NCI-H2227 treated with DMSO at 0.1 percent for 48 hours (cell line): Measurements from ENCODE around the gene DLG2.
"Not testable (repeated sequence)": the region's sequence is repeated elsewhere in the genome, so short reads cannot be mapped to it uniquely, and the experiment has no call there.

Experiments
- DNase-seq: peaks from one replicate; lab custom pipeline; 2025; lab: John Stamatoyannopoulos, UW

DLG2 gene

DNA sequence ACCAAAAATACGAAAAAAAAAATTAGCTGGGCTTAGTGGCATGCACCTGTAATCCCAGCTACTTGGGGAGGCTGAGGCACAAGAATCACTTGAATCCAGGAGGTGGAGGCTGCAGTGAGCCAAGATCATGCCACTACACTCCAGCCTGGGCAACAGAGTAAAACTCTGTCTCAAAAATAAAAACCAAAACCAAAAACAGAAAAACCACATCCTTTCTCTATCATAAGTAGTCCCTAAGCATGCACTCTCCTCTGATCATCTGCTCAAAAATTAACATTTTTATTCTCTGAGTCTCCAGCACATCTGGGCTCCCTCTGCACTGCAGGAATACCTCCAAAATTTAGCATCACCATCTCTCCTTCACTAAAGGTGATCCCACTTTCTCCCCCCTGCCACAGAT is 516.9 kb downstream of the DLG2 start:
- not testable (repeated sequence) for DNase-seq

DNA sequence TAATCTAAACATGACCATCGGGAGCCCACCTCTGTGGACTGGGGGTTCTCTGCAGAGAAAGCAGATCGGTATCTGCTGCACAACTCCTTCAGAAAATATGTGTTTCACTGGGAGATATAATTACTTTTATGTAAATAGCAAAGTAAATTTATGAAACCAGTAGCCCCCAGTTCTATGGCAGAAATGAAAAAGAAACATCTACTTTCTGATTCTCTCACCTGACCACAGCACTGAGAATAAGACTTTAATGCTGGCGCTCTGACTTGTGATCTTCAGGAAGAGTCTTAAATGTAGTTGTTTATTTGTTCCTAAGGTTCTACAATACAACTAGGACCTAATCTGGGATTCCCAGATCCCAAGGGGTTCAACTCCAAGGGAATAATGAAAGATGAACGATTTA is 518.0 kb downstream of the DLG2 start:
- no peak for DNase-seq

DNA sequence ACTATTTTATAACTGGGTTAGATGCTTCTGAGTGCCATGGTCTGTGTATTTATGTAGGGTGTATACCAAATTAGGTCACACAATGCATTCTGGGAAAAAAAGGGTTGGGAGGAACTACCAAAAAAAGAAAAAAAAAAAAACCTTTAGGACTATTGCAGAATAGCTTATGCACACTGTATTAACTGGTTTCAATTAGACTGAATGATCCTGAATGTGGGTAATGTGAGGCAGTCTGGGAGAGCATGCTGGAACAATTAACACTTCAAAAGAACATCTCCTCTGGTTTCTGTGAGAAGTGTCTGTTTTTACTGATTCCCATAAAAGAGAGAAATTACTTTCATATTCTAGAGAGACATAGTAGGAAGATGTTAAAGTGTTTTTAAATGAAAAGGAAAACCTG is 521.3 kb downstream of the DLG2 start:
- no peak for DNase-seq

DNA sequence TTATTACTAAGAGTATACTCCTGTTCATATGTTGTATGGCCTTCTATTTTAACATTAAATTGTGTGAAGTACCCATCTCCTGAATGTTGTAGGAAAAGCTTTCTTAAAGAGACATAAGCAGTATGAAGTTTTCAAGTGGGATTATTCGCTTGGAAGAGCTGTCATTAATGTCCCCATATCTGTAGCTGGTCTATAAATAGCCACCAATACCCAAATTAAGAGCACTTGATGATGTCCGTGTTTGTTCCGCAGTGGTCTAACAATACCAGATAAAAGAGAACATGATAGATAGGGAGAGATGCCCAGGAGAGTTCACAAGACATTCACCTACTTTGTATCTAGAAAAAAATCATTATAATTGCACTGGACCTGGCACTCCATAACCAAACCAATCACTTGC is 527.6 kb downstream of the DLG2 start:
- no peak for DNase-seq

DNA sequence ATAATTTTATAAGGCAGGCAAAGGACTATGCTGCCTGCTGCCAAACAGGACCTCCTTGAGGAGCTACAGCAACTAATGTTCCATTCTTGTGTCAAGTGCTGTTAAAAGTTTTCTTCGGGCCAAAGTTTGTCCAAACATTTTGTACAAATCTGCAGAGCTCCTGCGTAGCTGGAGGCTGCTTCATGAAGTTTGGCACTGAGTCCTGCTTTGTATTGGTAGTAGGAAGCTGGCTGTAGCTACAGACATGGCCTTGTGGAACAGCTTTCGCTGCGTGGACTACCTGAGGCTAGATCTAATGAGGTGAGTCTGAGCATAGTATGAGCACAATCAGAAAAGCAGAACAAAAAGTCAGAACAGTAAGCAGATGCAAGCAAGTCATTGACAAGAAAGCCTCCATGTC is 528.1 kb downstream of the DLG2 start:
- DNase-seq, result no peak

DNA sequence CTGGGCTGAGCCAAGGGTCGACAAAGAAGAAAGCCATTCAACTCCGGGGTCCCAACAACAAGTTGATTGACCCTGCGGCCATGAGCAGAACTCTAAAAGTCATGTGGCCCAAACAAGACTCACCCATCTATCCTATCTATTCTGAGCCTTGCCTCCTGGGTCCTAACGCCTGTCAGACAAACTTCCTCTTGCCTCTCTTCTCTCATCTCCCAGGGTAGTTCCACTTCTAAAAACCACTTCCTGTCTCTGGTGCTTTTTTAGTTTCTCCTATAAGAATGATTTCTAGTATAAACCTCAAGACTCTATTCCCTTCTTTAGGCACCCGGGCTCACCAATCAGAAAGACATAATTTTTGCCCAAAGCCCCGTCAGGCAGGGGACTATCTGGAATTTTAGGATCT is 530.2 kb downstream of the DLG2 start:
- no peak for DNase-seq

DNA sequence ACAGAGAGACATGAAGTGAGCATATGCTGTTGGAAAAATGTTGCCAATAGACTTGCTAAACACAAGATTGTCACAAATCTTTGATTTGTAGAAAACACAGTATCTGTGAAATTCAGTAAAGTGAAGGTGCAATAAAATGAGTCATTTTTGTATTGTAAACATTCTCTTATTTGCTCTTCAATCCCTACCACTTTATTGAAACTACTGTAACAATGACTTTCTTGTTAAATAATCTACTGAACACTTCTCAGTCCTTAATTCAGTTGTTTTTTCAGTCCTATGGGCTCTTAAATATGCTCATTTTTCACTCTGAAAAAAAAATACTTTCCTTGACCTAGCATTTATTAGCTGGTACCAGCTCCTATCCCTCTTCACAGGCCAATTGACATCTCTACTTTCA is 531.9 kb downstream of the DLG2 start:
- DNase-seq, result no peak

DNA sequence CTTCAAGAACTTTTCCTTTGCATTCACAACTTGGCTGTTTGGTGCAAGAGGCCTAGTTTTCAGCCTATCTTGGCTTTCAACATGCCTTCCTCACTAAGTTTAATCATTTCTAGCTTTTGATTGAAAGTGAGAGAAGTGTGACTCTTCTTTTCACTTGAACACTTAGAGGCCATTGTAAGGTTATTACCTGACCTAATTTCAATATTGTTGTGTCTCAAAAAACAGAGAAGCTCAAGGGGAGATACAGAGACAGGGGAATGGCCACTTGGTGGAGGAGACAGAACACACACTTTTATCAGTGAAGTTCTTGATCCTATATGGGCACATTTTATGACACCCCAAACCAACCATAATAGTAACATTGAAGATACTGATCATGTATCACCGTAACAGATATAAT is 532.3 kb downstream of the DLG2 start:
- DNase-seq, result no peak

DNA sequence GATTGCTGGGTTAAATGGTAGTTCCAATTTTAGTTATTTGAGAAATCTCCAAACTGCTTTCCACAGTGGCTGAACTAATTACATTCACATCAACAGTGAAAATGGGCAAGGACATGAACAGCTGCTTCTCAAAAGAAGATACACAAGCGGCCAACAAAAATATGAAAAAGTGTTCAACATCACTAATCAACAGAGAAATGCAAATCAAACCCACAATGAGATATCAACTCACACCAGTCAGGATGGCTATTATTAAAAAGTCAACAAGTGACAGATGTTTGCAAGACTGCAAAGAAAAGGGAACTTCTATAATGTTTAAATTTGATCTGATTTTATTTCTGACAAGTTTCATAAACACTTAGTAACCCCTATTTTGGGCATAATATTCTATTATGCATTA is 537.5 kb downstream of the DLG2 start:
- DNase-seq, result no peak

DNA sequence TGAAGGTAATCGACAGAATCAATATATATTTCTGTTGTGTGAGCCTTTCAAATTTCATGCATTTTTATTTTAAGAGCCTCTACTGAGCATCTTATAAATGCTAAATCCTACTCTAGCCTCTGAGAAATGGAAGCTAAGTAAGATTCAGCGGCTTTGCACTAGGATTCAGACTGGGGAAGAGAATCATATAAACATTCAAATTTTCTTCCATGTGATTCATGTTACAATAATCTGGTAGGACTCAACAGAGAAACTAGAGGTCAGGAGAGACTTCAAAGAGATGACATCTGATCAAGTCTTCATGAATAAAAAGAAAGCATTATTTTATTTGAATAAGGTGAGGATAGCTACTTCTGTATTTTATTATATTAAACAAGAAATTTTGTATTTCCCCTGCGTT is 538.9 kb downstream of the DLG2 start:
- DNase-seq, result no peak

DNA sequence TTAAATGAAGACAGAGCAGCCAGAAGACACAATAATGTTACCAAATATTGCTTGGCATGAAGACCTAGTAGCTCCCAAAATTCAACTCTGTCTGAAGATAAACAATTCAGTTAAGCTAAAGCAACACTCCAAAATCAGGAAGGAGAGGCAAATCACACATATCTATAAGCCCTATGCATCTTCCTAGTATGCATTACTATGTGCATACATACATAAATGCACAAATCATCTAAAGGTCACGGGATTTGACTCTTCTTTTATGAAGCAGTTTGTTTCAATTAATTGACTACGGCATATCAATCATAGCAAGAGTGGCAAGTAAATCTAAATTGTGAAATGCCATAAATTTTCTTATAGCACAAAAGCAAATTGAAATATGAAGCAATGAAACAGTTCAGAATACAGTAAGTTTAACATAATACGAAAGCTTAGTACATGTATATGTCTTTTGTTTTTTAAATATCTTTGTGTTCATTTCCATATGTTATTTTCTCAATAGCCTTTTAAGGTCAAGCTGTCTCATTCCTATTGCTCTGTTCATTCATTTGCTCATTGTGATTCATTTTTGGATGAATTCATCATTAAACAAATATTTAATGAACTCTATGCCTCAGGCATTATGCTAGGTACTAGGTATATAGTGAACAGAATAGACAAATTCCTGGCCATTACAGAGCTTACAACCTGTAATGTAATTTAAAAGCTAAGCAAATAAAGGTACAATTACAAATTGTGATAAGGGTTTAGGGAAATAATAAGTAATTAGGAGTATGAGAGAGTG is 540.5 kb downstream of the DLG2 start:
- no peak for DNase-seq

DNA sequence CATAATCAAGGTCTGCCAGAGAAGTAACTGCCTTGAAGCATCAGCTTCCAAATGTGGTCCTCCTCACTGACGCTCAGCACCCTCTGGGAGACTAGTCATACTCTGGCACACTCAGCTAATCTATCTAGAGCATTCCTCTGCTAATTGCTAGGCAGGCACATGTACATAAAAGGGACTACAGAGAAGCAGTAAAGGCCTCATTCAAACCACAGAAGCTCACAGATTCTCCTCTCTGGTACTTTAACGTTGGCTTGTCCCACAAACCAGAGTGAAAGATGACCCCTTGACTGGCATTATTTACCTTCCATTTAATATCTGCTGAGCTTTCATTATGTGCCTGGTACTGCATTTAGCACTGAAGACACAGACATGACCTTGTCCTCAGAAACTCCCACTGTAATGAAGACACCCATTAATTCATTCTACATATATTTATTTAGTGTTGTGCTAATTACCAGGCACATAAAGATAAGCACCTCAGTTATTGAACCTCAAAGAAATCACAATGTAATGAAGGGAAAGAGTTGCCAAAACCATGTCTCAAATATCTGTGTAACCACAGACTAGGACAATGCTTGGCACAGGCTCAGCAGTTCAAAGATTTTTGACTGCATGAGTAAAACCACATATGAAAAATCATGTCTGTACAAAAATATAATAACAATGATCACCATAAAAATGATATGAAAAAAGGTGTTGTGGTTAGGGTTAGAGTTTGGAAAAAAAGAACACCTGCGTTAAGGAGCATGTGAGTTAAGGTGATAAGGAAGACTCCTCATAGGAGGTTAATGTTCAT is 550.4 kb downstream of the DLG2 start:
- peak; percentile 3 for DNase-seq

DNA sequence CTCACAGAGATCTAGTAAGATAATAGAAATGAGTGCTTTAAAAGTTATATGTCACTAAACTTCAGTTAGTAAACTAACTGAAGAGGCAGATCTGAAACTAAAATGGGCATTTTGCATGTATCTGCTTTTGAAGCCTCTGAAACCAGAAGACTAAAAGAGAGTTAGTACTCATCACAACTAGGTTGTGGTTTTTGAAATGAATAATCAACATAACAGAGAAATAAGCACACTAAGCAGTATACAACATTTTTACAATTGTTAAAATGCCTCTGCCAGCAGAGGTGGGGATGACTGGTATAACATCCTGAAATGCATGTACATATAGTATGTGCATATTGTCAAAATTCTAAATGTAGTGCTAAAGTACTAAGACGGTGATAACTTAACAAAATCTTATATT is 564.5 kb downstream of the DLG2 start:
- DNase-seq, result no peak

DNA sequence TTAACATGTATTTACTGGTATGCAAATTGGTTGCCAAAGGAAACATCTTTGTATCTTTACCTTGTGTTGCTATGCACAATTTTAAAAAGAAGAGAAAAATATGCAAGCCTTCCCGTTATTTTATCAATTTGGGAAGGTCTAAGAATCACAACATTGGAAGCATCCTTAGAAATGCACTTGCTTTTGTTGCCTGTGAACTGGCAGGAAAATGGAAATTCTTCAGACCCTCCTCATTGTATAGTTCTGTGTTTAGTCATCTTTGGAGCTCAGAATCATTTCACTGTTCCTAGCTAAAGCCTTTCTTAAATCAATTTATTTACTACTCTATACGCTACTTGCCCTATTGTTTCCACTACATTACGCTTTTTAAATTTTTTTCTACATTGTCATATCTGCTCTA is 574.5 kb downstream of the DLG2 start:
- DNase-seq, result no peak

DNA sequence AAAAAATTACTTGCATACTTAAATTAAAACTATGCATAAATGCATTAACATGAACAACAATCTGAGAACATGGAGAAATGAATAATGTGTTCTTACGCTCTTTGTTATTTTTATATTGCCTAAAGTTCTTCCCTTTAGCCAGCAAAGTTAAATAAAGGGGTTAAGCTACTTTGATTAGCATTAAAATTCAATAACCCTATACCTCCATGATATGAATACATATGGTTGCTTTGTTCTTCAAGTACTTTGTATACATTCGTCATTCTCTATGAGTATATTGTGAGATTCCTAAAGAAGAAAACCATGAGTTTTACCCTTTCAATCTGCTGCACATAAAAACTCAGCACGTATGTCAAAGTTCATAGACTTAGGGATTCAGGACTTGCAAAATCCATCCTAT is 578.3 kb downstream of the DLG2 start:
- no peak for DNase-seq

DNA sequence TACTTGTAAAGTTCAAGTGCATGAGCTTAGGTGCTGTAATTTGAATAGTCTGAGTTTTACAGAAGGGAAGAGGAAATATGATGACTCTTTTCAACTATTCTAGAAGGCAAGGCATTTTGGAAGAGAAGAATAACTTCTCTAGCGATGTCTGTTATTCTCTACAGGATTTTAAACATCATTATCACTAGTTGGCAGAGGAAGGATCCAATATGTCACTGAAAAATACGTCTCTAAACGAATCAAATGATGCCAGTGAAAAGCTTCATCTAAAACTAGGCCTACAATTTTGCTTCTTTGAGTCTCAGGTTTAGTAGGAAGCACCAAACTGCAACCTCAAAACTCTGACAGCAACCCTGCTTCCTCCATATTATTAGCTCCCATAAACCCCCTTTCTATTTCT is 581.4 kb downstream of the DLG2 start:
- DNase-seq, result no peak

DNA sequence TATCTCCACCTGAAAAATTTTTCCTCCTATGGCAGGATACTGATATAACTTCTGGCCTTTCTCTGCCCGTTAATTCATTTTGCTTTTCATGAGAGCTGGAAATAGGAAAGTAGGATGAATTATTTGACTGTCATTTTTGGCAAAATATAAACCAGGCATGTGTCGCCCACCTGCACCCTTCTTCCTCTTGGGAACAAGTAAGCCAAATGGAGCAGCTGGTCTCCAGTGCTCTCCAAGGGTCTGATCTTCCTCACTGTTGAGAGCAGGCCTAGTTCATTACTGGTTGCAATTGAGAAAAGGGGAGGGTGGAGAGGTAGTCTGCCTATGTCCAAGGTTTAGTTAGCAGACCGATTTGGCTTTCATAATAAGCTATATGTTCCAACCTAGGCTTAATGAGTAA is 582.2 kb downstream of the DLG2 start:
- no peak for DNase-seq

DNA sequence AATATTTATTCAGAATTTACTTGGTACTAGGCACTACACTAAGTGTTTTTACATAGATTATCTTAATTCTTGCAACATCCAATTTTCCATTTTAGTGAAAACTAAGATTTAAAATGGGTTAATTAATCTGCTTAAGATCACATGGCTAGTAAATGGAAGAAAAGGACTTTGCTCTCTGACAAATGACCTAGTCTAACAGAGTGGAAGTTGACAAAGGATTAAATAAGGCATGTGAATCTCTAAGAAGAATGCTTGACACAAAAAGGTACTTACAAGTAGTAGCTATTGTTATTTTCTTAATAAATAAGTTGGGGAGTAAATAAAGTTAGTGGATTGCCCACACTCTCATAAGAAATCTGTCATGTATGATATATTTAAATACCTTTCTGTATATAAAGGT is 584.8 kb downstream of the DLG2 start:
- DNase-seq, result no peak

DNA sequence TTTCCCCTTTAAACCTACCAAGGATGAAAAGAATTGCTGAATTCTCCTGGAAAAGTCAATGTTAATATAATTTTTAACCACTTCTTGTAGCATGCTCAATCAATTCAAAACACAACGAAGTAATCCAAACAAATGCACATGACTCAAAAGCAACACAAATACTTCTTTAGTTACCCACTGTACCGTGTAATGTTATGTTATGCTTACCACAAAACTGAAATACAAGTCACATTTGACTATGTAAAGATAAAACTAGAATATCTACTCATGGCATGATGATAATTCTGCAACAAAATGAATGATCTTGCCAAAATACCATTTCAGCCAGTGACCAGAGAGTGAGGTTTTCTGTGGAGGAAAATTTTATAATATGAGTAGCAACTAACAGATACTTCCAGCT is 587.0 kb downstream of the DLG2 start:
- no peak for DNase-seq

DNA sequence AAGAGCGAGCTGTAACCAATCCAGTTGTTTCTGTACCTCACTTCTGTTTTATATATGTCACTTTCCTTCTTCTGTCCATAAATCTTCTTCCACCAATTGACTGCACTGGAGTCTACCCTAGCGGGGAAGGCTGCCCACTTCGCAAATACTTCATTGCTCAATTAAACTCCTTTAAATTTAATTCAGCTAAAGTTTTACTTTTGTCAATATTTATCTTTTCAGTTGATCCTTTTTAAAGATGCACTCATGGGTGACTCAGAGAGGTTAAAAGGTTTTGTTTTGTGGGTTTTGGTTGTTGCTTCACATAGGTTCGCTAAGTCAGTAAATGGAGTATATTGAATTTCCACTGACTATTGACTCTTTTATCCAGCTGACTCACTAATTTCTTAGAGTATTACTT is 597.2 kb downstream of the DLG2 start:
- DNase-seq, result no peak

DNA sequence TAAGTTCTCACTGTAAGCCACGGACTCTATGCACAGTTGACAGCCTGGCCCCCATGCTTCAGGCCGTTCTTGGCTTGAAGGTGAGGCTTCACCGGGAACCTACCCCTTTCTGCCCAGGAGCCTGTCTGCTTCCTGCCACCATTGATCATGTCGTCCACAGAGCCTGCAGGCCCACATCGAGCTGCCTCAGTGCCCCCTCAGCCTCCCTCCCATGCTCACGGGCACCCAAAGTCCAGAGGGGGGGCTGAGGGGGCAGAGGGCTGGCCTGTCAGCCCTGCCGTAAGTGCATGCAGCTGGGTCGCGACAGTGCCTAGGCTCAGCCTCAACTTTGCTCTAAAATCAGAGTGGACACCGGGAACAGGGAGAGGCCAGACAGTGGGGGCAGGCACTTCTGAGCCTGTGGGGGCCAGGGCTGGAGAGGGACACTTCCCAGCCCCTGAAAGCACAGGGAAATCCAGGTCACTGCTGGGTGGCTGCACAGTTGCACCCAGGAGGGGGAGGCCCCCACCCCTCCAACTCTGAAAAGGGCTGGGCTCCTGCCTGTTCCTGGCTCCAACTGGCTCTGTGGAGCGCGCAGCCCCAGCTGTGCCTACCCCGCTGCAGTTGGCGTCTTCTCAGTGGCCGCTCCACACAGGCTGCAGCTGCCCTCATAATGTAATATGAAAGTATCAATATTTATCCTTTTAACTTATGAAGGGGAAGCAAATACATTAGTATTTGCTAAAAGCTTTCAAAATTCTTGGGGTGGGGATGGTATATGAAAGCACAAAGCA is 598.6 kb downstream of the DLG2 start:
- DNase-seq, result no peak

DNA sequence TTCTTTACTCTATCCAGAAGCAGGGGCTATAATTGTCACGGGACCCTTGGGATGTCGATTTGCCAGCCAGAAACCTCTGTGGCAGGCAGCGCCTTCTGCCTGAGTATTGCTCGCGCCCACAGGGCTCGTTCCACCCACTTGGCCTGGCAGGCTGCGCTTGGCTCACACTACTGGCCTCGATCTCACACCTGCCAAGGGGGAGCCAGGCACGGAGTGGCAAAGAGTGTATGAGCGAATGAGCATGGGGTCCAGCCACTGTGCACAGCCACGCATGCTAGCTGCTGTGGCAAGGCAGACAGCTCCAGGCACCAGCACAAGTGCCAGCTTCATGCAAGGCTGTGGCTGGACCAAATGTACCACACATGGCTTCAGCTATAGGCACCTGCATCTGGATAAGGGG is 599.8 kb downstream of the DLG2 start:
- no peak for DNase-seq

DNA sequence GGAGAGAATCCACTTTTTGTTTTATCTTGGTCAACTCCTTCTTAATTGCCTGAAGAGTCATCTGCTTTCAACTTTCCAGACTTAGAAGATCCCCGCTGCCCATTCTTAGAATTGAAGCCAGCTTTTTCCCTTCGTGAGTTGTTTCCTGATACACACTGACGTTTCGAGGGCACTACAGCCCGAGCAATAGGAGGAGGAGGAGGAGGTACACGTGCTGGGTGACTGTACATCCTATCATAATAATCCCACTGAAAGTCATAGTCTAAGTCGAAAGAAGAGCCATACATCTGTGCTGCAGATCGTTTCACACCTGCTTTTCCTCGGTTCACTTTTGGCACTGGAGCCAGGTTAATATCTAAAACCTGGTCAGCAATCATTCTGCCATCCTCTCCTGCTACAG is 606.1 kb downstream of the DLG2 start:
- no peak for DNase-seq
